ENCODE data around the gene SERHL2. TPM values are rescaled to one million over a fixed set of nuclear protein-coding genes. Genes with fewer than 3 reads are reported as not detected.
"Not testable (repeated sequence)": the region's sequence is repeated elsewhere in the genome, so short reads cannot be mapped to it uniquely, and the experiment has no call there.

SERHL2 gene
- polyA plus RNA-seq, 1 of the 3 experiments (the other 2 are of a cell fraction), result 3.1 TPM

DNA sequence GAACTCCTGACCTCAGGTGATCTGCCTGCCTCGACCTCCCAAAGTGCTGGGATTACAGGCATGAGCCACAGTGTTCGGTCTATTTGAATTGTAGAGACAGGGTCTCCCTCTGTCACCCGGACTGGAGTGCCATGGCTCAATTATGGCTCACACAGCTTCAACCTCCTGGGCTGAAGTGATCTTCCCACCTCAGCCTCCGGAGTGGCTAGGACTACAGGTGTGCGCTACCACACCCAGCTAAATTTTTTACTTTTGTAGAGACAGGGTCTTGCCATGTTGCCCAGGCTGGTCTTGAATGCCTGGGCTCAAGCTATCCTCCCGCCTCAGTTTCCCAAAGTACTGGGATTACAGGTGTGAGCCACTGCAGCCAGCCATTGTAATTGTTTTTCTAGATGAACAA, 14.2 kb downstream of the SERHL2 start:
- POLR2A ChIA-PET, result interaction anchor here (0.9 kb wide), 2 partner anchors 12 to 28 kb away, joined by 3 to 5 read pairs; no protein-coding TSS in a partner anchor
- WGBS (ENCODE audit: low lambda C conversion rate), result 92% methylated on average over 3 of the region's 6 CpGs
- H3K9me2 ChIP-seq, result not testable (repeated sequence)

GRCh38 chr22:42570580-42570979, 16.8 kb downstream of the SERHL2 start:
- DNase-seq; H3K4me2 ChIP-seq; H2AFZ ChIP-seq (ENCODE audit: low read depth); H3F3A ChIP-seq (replicated peaks; ENCODE audit: insufficient read depth); POLR2A ChIA-PET; H3K27me3 ChIP-seq (ENCODE audit: insufficient read depth); H3K4me1 ChIP-seq (ENCODE audit: control insufficient read depth in 1 of 2, insufficient read depth in 2 of 2, low read depth in 1 of 2, low read length in 1 of 2); H4K20me1 ChIP-seq (ENCODE audit: insufficient read depth); H3K79me2 ChIP-seq (ENCODE audit: insufficient read depth); H3K9me2 ChIP-seq; H3K9ac ChIP-seq; H3K9me3 ChIP-seq; H3K4me3 ChIP-seq (ENCODE audit: low read depth in 2 of 2, low read length in 1 of 2); H3K27ac ChIP-seq (ENCODE audit: low read depth in 2 of 2, low read length in 1 of 2); H3K36me3 ChIP-seq (replicated peaks in 1 of 2; ENCODE audit: control insufficient read depth in 1 of 2, insufficient read depth in 2 of 2, low read length in 1 of 2): not testable (repeated sequence)
- CTCF ChIA-PET, result interaction anchor here (1.2 kb wide), 1 partner anchor 10 kb away, joined by 3 read pairs; no protein-coding TSS in a partner anchor
- 88% methylated on average over 5 of the region's 9 CpGs for WGBS (ENCODE audit: low lambda C conversion rate)

More for the DNA sequence above, 14.2 kb downstream of the SERHL2 start:
- H2AFZ ChIP-seq (ENCODE audit: low read depth); H3K27ac ChIP-seq (ENCODE audit: low read depth in 2 of 2, low read length in 1 of 2); H3K4me3 ChIP-seq (ENCODE audit: low read depth in 2 of 2, low read length in 1 of 2); H3K27me3 ChIP-seq (ENCODE audit: insufficient read depth); H3K36me3 ChIP-seq (replicated peaks in 1 of 2; ENCODE audit: control insufficient read depth in 1 of 2, insufficient read depth in 2 of 2, low read length in 1 of 2); DNase-seq; H3K9me3 ChIP-seq; H3K79me2 ChIP-seq (ENCODE audit: insufficient read depth); H3K4me2 ChIP-seq; H3K9ac ChIP-seq; H3K4me1 ChIP-seq (ENCODE audit: control insufficient read depth in 1 of 2, insufficient read depth in 2 of 2, low read depth in 1 of 2, low read length in 1 of 2); CTCF ChIA-PET; H4K20me1 ChIP-seq (ENCODE audit: insufficient read depth); H3F3A ChIP-seq (replicated peaks; ENCODE audit: insufficient read depth): not testable (repeated sequence)

DNA sequence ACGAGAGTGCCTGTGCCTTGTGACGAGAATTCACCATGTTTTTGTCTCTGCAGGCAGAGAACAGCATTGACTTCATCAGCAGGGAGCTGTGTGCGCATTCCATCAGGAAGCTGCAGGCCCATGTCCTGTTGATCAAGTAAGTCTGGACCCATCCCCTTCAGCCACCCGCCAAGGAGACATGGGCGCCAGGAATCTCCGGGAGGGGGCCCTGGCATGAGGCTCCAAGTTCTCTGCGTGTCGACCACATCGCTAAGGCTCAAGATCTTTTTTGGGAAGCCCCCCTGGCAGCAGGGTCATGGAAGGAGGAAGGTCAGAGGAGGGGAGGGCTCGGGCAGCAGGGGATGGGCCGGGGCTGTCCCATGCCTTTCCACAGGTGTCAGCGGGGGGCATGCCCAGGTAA, 17.3 kb downstream of the SERHL2 start:
- H3F3A ChIP-seq (replicated peaks; ENCODE audit: insufficient read depth); H3K79me2 ChIP-seq (ENCODE audit: insufficient read depth); H4K20me1 ChIP-seq (ENCODE audit: insufficient read depth); H3K4me1 ChIP-seq (ENCODE audit: control insufficient read depth in 1 of 2, insufficient read depth in 2 of 2, low read depth in 1 of 2, low read length in 1 of 2); H3K4me2 ChIP-seq; POLR2A ChIA-PET; H3K27me3 ChIP-seq (ENCODE audit: insufficient read depth); H3K9me2 ChIP-seq; DNase-seq; H3K9ac ChIP-seq; H3K9me3 ChIP-seq; H3K36me3 ChIP-seq (replicated peaks in 1 of 2; ENCODE audit: control insufficient read depth in 1 of 2, insufficient read depth in 2 of 2, low read length in 1 of 2); H2AFZ ChIP-seq (ENCODE audit: low read depth); H3K27ac ChIP-seq (ENCODE audit: low read depth in 2 of 2, low read length in 1 of 2); H3K4me3 ChIP-seq (ENCODE audit: low read depth in 2 of 2, low read length in 1 of 2); CTCF ChIA-PET: not testable (repeated sequence)
- WGBS (ENCODE audit: low lambda C conversion rate), result no CpG with 5 or more reads among the region's 12 CpGs

GRCh38 chr22:42574046-42574445, 20.3 kb downstream of the SERHL2 start:
- H3K9ac ChIP-seq; CTCF ChIA-PET; H3K4me1 ChIP-seq (ENCODE audit: control insufficient read depth in 1 of 2, insufficient read depth in 2 of 2, low read depth in 1 of 2, low read length in 1 of 2); H3K9me2 ChIP-seq; POLR2A ChIA-PET; H3F3A ChIP-seq (replicated peaks; ENCODE audit: insufficient read depth); H3K27ac ChIP-seq (ENCODE audit: low read depth in 2 of 2, low read length in 1 of 2); H3K36me3 ChIP-seq (replicated peaks in 1 of 2; ENCODE audit: control insufficient read depth in 1 of 2, insufficient read depth in 2 of 2, low read length in 1 of 2); H3K27me3 ChIP-seq (ENCODE audit: insufficient read depth); H3K4me2 ChIP-seq; H3K4me3 ChIP-seq (ENCODE audit: low read depth in 2 of 2, low read length in 1 of 2); H3K9me3 ChIP-seq; H4K20me1 ChIP-seq (ENCODE audit: insufficient read depth); H3K79me2 ChIP-seq (ENCODE audit: insufficient read depth); H2AFZ ChIP-seq (ENCODE audit: low read depth); DNase-seq: not testable (repeated sequence)
- no CpG with 5 or more reads among the region's 1 CpG for WGBS (ENCODE audit: low lambda C conversion rate)

GRCh38 chr22:42574468-42574867, 20.7 kb downstream of the SERHL2 start:
- DNase-seq; H3K9me2 ChIP-seq; H3K36me3 ChIP-seq (replicated peaks in 1 of 2; ENCODE audit: control insufficient read depth in 1 of 2, insufficient read depth in 2 of 2, low read length in 1 of 2); POLR2A ChIA-PET; H3K27me3 ChIP-seq (ENCODE audit: insufficient read depth); H2AFZ ChIP-seq (ENCODE audit: low read depth); CTCF ChIA-PET; H4K20me1 ChIP-seq (ENCODE audit: insufficient read depth); H3F3A ChIP-seq (replicated peaks; ENCODE audit: insufficient read depth); H3K4me1 ChIP-seq (ENCODE audit: control insufficient read depth in 1 of 2, insufficient read depth in 2 of 2, low read depth in 1 of 2, low read length in 1 of 2); H3K4me2 ChIP-seq; H3K9me3 ChIP-seq; H3K79me2 ChIP-seq (ENCODE audit: insufficient read depth); H3K9ac ChIP-seq; H3K27ac ChIP-seq (ENCODE audit: low read depth in 2 of 2, low read length in 1 of 2); H3K4me3 ChIP-seq (ENCODE audit: low read depth in 2 of 2, low read length in 1 of 2): not testable (repeated sequence)
- WGBS (ENCODE audit: low lambda C conversion rate), result 93% methylated on average over 8 of the region's 21 CpGs

- CTCF ChIA-PET; H3K4me2 ChIP-seq; DNase-seq; H4K20me1 ChIP-seq (ENCODE audit: insufficient read depth); H3K9ac ChIP-seq; H3K36me3 ChIP-seq (replicated peaks in 1 of 2; ENCODE audit: control insufficient read depth in 1 of 2, insufficient read depth in 2 of 2, low read length in 1 of 2); H3K4me3 ChIP-seq (ENCODE audit: low read depth in 2 of 2, low read length in 1 of 2); H3K4me1 ChIP-seq (ENCODE audit: control insufficient read depth in 1 of 2, insufficient read depth in 2 of 2, low read depth in 1 of 2, low read length in 1 of 2); H3F3A ChIP-seq (replicated peaks; ENCODE audit: insufficient read depth); H3K9me3 ChIP-seq; H2AFZ ChIP-seq (ENCODE audit: low read depth); H3K27ac ChIP-seq (ENCODE audit: low read depth in 2 of 2, low read length in 1 of 2); H3K27me3 ChIP-seq (ENCODE audit: insufficient read depth); H3K9me2 ChIP-seq; H3K79me2 ChIP-seq (ENCODE audit: insufficient read depth); POLR2A ChIA-PET: not testable (repeated sequence)
- WGBS (ENCODE audit: low lambda C conversion rate), result 100% methylated on average over 7 of the region's 30 CpGs
Measured at GRCh38 chr22:42575996-42576574, 22.3 kb downstream of the SERHL2 start.

- H3K4me3 ChIP-seq (ENCODE audit: low read depth in 2 of 2, low read length in 1 of 2); H3K9ac ChIP-seq; H3K9me2 ChIP-seq; POLR2A ChIA-PET; H3F3A ChIP-seq (replicated peaks; ENCODE audit: insufficient read depth); H3K36me3 ChIP-seq (replicated peaks in 1 of 2; ENCODE audit: control insufficient read depth in 1 of 2, insufficient read depth in 2 of 2, low read length in 1 of 2); CTCF ChIA-PET; H3K79me2 ChIP-seq (ENCODE audit: insufficient read depth); H3K4me2 ChIP-seq; H3K27me3 ChIP-seq (ENCODE audit: insufficient read depth); H3K9me3 ChIP-seq; H3K27ac ChIP-seq (ENCODE audit: low read depth in 2 of 2, low read length in 1 of 2); H4K20me1 ChIP-seq (ENCODE audit: insufficient read depth); DNase-seq; H3K4me1 ChIP-seq (ENCODE audit: control insufficient read depth in 1 of 2, insufficient read depth in 2 of 2, low read depth in 1 of 2, low read length in 1 of 2); H2AFZ ChIP-seq (ENCODE audit: low read depth): not testable (repeated sequence)
- WGBS (ENCODE audit: low lambda C conversion rate), result 90% methylated on average over 4 of the region's 9 CpGs
Measured at GRCh38 chr22:42577141-42577540, 23.4 kb downstream of the SERHL2 start.
